Spleen (tissue), 11 donors: ENCODE measurements around the gene SIVA1. TPM values are rescaled to one million over a fixed set of nuclear protein-coding genes. Genes with fewer than 3 reads are reported as not detected.

ENCODE experiments used
- DNase-seq: peaks from one replicate; pipeline ENCODE4 v3.0.0-alpha.2; 2020
- H3K27ac ChIP-seq, 8 donors: fragments of 200-600 bp; sonication (generic) in 7 of 8; 1 replicate in 4 of 8; 2 replicates in 4 of 8; pipeline versions ENCODE4 v1.5.0 to v1.8.0; 2016 to 2021; ENCODE audit warnings: inconsistent platforms in 4 of 8, mild to moderate bottlenecking in 4 of 8, moderate library complexity in 1 of 8
- H3K27me3 ChIP-seq, 7 donors: fragments of 200-600 bp; sonication (generic) in 6 of 7; replicated peaks in 1 of 7; 1 replicate in 4 of 7; 2 replicates in 3 of 7; pipeline versions ENCODE4 v1.5.0 to v1.8.0; 2016 to 2021; ENCODE audit warnings: inconsistent platforms in 3 of 7, mild to moderate bottlenecking in 1 of 7
- H3K36me3 ChIP-seq, 6 donors: fragments of 200-600 bp; sonication (generic) in 5 of 6; 1 replicate in 4 of 6; 2 replicates in 2 of 6; pipeline versions ENCODE4 v1.5.0 to v1.8.0; 2016 to 2021; ENCODE audit warnings: inconsistent platforms in 2 of 6
- H3K4me1 ChIP-seq, 6 donors: fragments of 200-600 bp; sonication (generic) in 5 of 6; 1 replicate in 3 of 6; 2 replicates in 3 of 6; pipeline versions ENCODE4 v1.5.0 to v1.8.0; 2016 to 2021; ENCODE audit warnings: inconsistent platforms in 3 of 6
- H3K4me3 ChIP-seq, 8 donors: fragments of 200-600 bp; sonication (generic) in 7 of 8; 1 replicate in 4 of 8; 2 replicates in 4 of 8; pipeline versions ENCODE4 v1.5.0 to v1.8.0; 2016 to 2021; ENCODE audit warnings: inconsistent platforms in 4 of 8, mild to moderate bottlenecking in 4 of 8, moderate library complexity in 2 of 8
- H3K9me3 ChIP-seq, 8 donors: fragments of 200-600 bp; sonication (generic) in 7 of 8; 1 replicate in 4 of 8; 2 replicates in 4 of 8; pipeline versions ENCODE4 v1.5.0 to v1.8.0; 2016 to 2021; ENCODE audit warnings: inconsistent platforms in 4 of 8
- POLR2A ChIP-seq, 3 donors: fragments of 450-650 bp; IDR thresholded peaks; one replicate each; pipeline ENCODE4 v1.5.1; 2017; ENCODE audit warnings: antibody characterized with exemption in 3 of 3, mild to moderate bottlenecking in 1 of 3
- POLR2AphosphoS5 ChIP-seq, 3 donors: sonication (generic); formaldehyde crosslinking; IDR thresholded peaks; one replicate each; pipeline ENCODE4 v1.5.1; 2017; ENCODE audit warnings: antibody characterized with exemption in 3 of 3
- WGBS, 5 donors: extraction: QIAGEN DNeasy Blood & Tissue Kit in 3 of 5; methylation state at CpG; one replicate each; pipeline versions ENCODE4 v1.1.5 to v1.1.7; 2013 to 2018; 5-methylcytosine and 5-hydroxymethylcytosine counted together
- intact Hi-C: fragments of 100-400 bp; cut with DNase I; formaldehyde crosslinking; loops from one replicate; pipeline ENCODE4 v1.15.0; 2023; ENCODE audit warnings: low total_unique reads
- polyA plus RNA-seq, 3 donors: library from polyadenylated mRNA; stranded (reverse); fragments of 200-250 nt; gene quantifications; one replicate each; pipeline ENCODE4 v1.2.1, GENCODE V29; 2013
- total RNA-seq, 7 donors: library from RNA; depleted of rRNA in 3 of 7; stranded (reverse); fragments of >200 nt in 3 of 7; fragmentation: NEBNext Ultra II Directional in 4 of 7; extraction: Animal tissue kit (Norgen Biotek cat#: 25700) in 4 of 7; gene quantifications; one replicate each; pipeline versions ENCODE4 v1.1.0 to v1.2.1, GENCODE V29; 2016 to 2021
- TF ChIP-seq, protein P1 (sequence below), 11 experiments: fragments of 200-600 bp in 7 of 11; fragments of 450-650 bp in 4 of 11; sonication (generic) in 4 of 11; IDR thresholded peaks in 8 of 11; conservative IDR thresholded peaks in 3 of 11; 1 replicate in 7 of 11; 2 replicates in 4 of 11; pipeline versions ENCODE4 v1.4.0 to v1.8.0; 2016 to 2021; ENCODE audit warnings: antibody characterized with exemption in 11 of 11, inconsistent platforms in 4 of 11, mild to moderate bottlenecking in 1 of 11
- donor health status: healthy with polysubstance abuse.
- donor health status: DM: no; HTN: no; CAD: no; lungs with moderate emphysema.
- donor health status: DM: no; HTN: no; CAD: no.
- donor health status: Bipolar disorder and iron deficiency.
- donor health status: healthy.
- donor health status: DM: no; HTN: no; CAD: no.
- donor health status: DM: yes; HTN: yes; CAD: no.

SIVA1 gene
- total and polyA plus RNA-seq, 10 donors = 56.7 to 226 (median 141) TPM

DNA sequence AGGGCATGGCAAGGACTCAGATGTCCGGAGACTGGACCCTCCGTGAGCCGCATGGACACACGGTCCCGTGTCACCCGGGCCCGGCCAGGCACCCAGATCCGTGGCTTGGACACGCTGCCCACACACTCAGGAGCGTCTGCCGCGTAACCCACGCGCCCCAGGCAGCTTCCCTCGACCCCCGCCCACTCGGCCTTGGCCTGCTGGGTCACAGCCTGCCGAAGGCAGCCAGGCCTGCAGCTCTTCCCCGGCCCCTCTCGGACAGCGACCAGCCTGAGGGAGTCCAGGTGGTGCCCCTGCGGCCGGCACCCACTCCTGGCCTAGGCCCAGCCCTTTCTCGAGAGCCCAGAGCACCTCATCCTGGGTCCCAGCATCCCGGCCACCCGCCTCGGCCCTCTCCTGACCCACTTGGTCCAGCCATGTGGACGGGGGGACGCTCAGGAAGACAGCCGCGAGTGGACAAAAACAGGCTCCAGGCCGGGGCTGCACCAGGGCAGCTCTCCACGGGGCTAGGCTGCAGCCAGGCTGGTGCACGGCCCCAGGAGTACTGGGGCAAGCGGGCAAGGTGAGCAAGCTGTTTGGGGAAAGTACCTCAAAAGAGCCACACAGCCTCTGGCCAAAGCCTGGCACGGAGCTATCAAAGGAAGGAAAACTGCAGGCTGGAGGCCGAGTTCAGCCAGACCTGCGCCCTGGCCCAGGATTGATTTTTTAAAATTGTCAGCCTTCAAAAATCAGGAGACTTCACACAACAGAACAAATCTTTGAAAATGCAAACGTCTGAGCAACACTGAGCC is 36.1 kb downstream of the SIVA1 start:
- DNase-seq = no peak
- WGBS, 5 donors = 74 to 84% (median 77%) methylated on average over 32 to 39 of the region's 39 CpGs
- no peaks in the 10 kb centered on the region for H3K27me3 ChIP-seq
- H3K27ac ChIP-seq = peak overlapping the region in 2 of 8 donors; percentile 70 to 84
- intact Hi-C loops = no loop called here
- H3K4me3 ChIP-seq = no peak overlapping the region
- TF ChIP-seq POLR2AphosphoS5 (IDR thresholded peaks at IDR 0.05) = peak in 1 of 3 donors; percentile 31
- no peak for TF ChIP-seq POLR2A (IDR thresholded peaks at IDR 0.05)
- TF ChIP-seq, protein P1, sequence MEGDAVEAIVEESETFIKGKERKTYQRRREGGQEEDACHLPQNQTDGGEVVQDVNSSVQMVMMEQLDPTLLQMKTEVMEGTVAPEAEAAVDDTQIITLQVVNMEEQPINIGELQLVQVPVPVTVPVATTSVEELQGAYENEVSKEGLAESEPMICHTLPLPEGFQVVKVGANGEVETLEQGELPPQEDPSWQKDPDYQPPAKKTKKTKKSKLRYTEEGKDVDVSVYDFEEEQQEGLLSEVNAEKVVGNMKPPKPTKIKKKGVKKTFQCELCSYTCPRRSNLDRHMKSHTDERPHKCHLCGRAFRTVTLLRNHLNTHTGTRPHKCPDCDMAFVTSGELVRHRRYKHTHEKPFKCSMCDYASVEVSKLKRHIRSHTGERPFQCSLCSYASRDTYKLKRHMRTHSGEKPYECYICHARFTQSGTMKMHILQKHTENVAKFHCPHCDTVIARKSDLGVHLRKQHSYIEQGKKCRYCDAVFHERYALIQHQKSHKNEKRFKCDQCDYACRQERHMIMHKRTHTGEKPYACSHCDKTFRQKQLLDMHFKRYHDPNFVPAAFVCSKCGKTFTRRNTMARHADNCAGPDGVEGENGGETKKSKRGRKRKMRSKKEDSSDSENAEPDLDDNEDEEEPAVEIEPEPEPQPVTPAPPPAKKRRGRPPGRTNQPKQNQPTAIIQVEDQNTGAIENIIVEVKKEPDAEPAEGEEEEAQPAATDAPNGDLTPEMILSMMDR (IDR thresholded peaks at IDR 0.05 in 8 of 11, conservative IDR thresholded peaks at IDR 0.05 in 3 of 11) = no peak
- H3K9me3 ChIP-seq = no peaks in the 10 kb centered on the region
- H3K4me1 ChIP-seq = peaks cover 56 to 100% (median 93%) of the 10 kb centered on the region in 6 donors
- peaks cover 0 to 82% (median 17%) of the 10 kb centered on the region in 6 donors for H3K36me3 ChIP-seq

GRCh38 chr14:104789752-104790743 is 37.1 kb downstream of the SIVA1 start:
- peaks cover 0 to 73% (median 17%) of the 10 kb centered on the region in 6 donors for H3K36me3 ChIP-seq
- H3K4me3 ChIP-seq = no peak overlapping the region
- peaks cover 63 to 99% (median 95%) of the 10 kb centered on the region in 6 donors for H3K4me1 ChIP-seq
- H3K27me3 ChIP-seq = no peaks in the 10 kb centered on the region
- 81 to 89% (median 86%) methylated on average over 8 to 31 of the region's 31 CpGs for WGBS, 5 donors
- intact Hi-C loops = no loop called here
- H3K9me3 ChIP-seq = no peaks in the 10 kb centered on the region
- DNase-seq = no peak
- peak overlapping the region in 3 of 8 donors; percentile 9 to 21 (median 10) for H3K27ac ChIP-seq
- TF ChIP-seq, protein P1 (IDR thresholded peaks at IDR 0.05 in 8 of 11, conservative IDR thresholded peaks at IDR 0.05 in 3 of 11) = no peak
- peak in 1 of 3 donors; percentile 17 for TF ChIP-seq POLR2AphosphoS5 (IDR thresholded peaks at IDR 0.05)

GRCh38 chr14:104791425-104791824 is 38.5 kb downstream of the SIVA1 start:
- Histone ChIP-seq H3K4me3 (peak overlapping the region in 1 of 8 donors; percentile 15), H3K4me1 (peaks cover 69 to 93% (median 90%) of the 10 kb centered on the region in 6 donors), H3K27ac (peak overlapping the region in 4 of 8 donors; percentile 66 to 88 (median 81)), H3K9me3 (no peaks in the 10 kb centered on the region), H3K36me3 (peaks cover 0 to 63% (median 17%) of the 10 kb centered on the region in 6 donors), H3K27me3 (no peaks in the 10 kb centered on the region)
- no peak for TF ChIP-seq POLR2A (IDR thresholded peaks at IDR 0.05)
- no peak for DNase-seq
- 86 to 92% (median 89%) methylated on average over 6 to 9 of the region's 9 CpGs for whole genome bisulfite sequencing, 5 donors
- intact Hi-C loops = no loop called here

- Histone ChIP-seq H3K27ac (peak overlapping the region; percentile 26 to 95 (median 72)), H3K27me3 (no peaks in the 10 kb centered on the region), H3K9me3 (no peaks in the 10 kb centered on the region), H3K4me1 (peaks cover 66 to 93% (median 89%) of the 10 kb centered on the region in 6 donors), H3K36me3 (peaks cover 0 to 54% (median 17%) of the 10 kb centered on the region in 6 donors), H3K4me3 (peak overlapping the region in 1 of 8 donors; percentile 15)
- DNase-seq = peak; percentile 89
- 63 to 93% (median 77%) methylated on average over 7 to 25 of the region's 25 CpGs for WGBS, 5 donors
- intact Hi-C loops = no loop called here
- TF ChIP-seq POLR2AphosphoS5 (IDR thresholded peaks at IDR 0.05) = peak; percentile 68 to 89 (median 77)
- TF ChIP-seq, protein P1 (IDR thresholded peaks at IDR 0.05 in 8 of 11, conservative IDR thresholded peaks at IDR 0.05 in 3 of 11) = no peak
Measured at GRCh38 chr14:104792101-104792884, 39.3 kb downstream of the SIVA1 start.
